ENCODE measurements around the gene BBS1.
"Not testable (repeated sequence)": the region's sequence is repeated elsewhere in the genome, so short reads cannot be mapped to it uniquely, and the experiment has no call there.

The BBS1 gene

GRCh38 chr11:66582565-66583147, 72.2 kb downstream of the BBS1 start:
- not testable (repeated sequence) for DNase-seq

All from inflammatory macrophage (primary cell).